GM18505 (cell line): ENCODE results near the gene ANKH.
A peak's percentile ranks its signal among the peaks of the same experiment; 100 is the strongest.
"Not testable (repeated sequence)": the region's sequence is repeated elsewhere in the genome, so short reads cannot be mapped to it uniquely, and the experiment has no call there.

Experiments used
- ATAC-seq: cut with Tn5 transposase; IDR thresholded peaks from one replicate; pipeline ENCODE4 v1.9.1; 2021; ENCODE audit not compliant: unreplicated experiment
- POLR2A ChIP-seq: IDR thresholded peaks from 4 replicates; pipeline ENCODE4 v1.6.1; 2011; ENCODE audit warnings: borderline replicate concordance; ENCODE audit not compliant: insufficient read depth, insufficient read length; ENCODE audit errors: extremely low read depth

The ANKH gene

DNA sequence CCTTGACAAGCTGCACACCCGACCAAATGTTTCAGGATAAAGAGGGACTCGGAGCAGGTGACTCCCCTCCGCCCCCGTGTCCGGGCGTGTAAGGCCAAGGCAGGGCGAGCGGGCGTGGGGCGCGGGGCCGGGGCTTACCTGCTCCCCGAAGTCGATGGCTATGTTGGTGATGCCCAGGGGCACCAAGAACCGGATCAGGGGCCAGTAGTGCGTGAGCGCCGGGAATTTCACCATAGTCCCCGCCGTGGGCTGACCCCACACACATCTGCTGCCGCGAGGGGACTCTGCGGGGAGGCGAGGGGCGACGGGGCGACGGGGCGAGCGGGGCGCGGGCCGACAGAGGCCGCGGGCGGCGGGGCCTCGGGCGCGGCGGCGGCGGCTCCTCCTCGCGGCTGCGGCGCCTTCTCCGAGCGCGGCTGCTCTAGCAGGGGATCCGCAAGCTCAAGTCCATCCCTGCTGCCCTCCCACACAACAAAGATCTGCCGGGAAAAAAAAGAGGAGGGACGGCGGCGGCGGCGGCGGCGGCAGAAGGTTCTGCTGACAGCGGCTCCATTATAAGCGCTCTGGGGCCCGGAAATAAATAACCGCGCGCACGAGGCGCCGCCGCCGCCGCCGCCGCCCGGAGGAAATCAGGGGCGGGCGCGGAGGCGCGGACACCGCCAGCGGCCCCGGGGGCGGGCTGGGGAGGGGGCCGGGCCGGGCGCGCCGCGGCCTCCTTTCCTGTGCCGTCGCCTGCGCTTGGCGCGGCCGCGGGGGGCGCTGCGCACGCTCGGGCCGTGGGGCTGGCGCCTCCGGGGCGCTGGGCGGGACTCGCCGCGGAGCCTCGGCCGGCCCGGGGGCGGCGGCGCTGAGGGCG is at the start of gene ANKH:
ANKH (minus strand) TSS at position 565 of the 856 bp plus-strand sequence; CDS start at position 234, 331 bp downstream.
- peak; percentile 88 for ATAC-seq
- TF ChIP-seq POLR2A = no peak

DNA sequence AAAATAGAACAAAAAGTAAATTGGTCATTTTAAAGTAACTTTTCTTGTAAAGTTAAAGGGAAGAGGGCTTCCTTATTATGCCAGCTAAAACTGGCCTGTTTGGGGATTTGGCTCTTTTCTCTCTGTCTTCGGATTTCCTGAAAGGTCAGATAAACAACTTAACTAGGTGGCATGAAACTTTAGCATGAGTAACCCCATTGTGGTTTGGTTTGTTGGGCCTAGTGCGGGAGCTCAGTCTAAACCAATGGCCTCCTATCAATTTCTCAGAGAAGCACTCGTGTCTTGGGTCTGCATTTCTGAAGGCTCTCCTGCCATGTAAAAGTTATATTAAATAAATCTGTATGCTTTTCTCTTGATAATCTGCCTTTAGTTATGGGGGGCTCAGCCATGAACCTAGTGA is 48.5 kb upstream of the ANKH start:
- TF ChIP-seq POLR2A = no peak
- ATAC-seq = no peak

DNA sequence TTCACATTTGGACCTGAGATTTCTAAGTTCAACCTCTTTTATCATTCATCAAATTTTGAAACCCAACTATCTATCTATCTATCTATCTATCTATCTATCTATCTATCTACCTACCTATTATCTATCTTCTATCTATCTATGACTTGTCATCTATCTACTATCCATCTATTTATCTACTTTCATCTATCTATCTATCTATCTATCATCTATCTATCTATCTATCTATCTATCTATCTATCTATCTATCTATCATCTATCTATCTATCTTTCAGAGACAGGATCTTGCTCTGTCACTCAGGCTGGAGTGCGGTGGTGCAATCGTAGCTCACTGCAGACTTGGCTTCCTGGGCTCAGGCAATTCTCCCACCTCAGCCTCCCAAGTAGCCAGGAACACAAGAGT is 47.5 kb upstream of the ANKH start:
- ATAC-seq = not testable (repeated sequence)

DNA sequence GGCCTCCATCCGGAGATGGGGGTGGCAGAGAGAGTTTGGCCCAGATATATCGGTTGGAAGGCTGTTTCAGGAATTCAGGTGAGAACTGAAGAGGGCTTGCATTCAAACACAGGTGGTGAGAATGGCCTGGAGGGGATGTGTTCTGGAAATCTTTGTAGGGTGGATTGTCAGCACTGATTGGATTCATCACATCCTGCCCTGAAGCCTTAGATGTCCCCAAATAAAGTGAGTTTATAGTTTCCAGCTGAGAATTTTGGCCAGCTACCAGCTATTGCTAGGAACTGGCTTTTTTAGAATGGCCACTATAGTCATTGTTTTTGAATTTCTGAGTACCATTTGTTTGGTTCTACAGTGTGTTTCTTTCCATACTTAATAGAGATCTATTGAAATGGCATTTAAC is 46.1 kb upstream of the ANKH start:
- no peak for ATAC-seq
- no peak for TF ChIP-seq POLR2A

DNA sequence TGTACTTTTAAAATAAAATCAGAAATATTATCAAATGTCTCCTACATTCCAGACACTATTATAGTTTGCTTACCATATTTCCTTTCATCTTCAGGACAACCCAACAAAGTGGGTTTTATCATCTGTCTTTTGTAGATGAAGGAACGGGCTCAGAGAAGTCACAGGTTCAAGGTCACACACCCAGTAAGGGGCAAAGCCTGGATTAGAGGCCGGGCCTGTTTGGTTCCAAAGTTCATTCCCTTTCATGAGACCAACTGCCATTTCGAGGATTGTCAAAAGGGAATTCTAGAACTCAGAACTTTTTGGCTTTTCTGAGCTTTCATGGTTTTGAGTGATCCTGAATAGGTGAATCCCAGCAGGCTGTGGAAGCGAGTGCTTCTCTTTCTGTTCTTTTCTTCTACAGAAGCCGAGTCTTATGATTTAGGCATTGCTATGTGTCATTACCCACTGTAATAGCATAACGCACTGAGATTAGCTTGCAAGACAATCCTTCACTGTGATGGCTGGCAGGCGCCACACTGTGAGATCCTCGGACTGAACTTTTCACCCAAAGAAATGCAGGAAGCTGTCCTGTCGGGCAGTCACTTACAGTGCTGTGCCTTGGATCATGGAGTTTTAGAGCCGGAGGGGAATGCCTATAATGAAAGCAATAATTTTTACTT is 43.8 kb upstream of the ANKH start:
- TF ChIP-seq POLR2A = no peak
- no peak for ATAC-seq

DNA sequence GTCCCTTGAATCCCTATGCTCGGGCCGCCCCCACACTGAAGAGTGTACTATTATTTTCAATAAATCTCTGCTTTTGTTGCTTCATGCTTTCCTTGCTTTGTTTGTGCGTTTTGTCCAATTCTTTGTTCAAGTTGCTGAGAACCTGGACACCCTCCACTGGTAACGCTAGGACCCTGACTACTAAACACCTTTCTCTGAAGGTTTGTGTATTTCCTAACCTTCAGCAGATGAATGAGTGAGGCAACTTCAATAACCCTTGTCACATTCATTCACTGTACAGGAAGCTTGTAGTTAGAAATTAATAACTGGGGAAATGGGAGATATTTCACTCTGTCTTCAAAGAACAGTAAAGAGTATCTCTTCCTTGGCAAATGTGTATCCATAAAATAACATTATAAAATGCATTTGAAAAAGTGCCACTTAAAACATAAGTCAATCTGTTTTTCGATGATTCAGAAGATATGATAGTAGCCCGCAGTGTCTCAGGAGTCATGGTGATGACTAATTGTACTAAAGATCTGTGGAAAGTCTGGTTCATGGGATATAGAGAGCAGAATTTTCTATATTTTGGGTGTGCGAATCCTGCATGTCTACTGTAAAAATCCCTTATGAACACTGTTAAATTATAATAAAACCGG is 43.2 kb upstream of the ANKH start:
- TF ChIP-seq POLR2A = no peak
- ATAC-seq = no peak

DNA sequence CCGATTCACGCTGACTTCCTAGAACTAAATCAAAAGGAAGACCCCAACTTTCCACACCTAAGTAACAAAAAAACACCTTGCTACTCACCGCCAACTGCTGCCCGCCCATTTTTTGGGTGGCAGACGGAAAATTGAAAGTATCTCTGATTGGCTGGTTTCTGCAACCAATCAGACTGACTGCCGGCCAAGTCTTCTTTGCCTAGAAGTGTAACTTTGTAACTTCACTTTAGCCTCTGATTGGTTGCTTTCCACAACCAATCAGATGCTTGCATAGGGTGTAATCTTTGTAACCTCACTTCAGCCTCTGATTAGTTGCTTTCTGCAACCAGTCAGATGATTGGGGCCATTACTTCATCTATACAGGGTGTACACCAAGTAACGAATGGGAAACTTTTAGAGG is 42.6 kb upstream of the ANKH start:
- no peak for TF ChIP-seq POLR2A

DNA sequence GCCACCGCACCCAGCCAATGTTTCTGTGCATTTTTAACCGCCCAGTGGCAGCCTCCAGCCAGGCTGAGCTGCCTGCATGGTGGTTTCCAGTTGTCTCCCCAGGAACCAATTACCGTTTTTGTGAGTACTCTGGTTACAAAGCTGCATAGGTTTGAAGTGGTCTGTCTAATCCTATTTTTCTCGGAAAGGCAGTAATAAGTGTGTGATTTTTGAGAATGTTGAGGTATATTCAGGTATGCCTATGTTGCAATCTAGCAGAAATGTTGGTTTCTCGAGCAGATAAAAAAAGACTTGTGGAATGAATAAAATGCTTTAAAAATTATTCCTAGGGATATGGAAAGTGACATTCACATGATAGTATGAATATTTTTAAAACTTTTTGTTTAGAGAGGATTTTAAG is 41.5 kb upstream of the ANKH start:
- no peak for TF ChIP-seq POLR2A
- ATAC-seq = no peak

More for the DNA sequence above, 42.6 kb upstream of the ANKH start:
- no peak for ATAC-seq

DNA sequence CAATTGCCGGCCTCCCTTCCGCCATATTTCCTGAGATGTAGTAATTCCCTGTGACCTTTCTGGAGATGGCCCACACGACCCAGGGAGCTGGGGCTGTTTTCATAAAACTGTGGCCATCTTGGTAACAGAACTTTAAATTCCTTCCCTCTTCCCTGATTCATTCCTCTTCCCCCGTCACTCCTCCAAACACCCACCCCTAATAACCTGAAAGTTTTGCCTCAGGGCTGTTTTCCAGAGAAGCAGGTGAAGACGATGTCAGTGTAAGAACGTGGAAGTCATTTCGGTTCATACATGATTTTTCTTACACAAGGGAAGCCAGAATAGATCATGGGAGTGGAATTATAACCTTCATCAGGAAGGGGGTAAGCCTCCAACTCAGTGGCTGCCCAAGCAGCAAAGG is 40.6 kb upstream of the ANKH start:
- no peak for TF ChIP-seq POLR2A
- ATAC-seq = no peak

DNA sequence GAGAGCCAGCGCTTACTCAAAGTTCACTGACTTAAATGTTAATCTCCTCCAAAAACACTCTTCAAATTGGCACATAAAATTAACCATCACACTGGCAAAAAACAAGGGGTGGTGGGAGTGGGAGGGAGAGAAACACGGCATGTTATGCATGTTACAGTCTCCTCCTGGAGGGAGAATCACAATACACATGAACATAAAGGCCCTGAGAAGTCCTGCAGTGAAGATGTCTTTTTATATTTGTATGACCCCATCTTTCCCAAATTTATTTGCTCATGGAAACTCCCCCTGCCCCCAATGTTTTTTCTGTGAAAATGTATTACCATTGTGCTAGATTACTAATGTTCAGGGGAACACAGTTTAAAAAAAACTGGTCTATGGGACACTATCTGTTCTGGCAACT is 37.8 kb upstream of the ANKH start:
- ATAC-seq = no peak

DNA sequence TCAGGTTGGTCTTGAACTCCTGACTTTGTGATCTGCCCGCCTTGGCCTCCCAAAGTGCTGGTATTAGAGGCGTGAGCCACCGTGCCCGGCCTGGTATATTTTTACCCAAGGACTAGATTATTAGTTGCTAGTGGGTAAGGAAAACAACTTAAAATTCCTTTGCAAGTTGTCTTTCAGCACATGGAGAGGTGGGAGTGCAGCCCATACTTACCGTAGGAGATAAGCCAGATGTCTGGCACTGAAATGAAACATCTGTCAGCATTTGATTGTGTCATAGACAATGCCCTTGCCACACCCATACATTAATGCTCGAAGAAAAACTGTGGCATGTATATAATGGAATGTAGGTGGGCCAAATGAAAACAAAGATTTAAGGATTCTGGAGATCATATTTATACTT is 36.6 kb upstream of the ANKH start:
- TF ChIP-seq POLR2A = no peak
- no peak for ATAC-seq

More for the DNA sequence above, 37.8 kb upstream of the ANKH start:
- no peak for TF ChIP-seq POLR2A

DNA sequence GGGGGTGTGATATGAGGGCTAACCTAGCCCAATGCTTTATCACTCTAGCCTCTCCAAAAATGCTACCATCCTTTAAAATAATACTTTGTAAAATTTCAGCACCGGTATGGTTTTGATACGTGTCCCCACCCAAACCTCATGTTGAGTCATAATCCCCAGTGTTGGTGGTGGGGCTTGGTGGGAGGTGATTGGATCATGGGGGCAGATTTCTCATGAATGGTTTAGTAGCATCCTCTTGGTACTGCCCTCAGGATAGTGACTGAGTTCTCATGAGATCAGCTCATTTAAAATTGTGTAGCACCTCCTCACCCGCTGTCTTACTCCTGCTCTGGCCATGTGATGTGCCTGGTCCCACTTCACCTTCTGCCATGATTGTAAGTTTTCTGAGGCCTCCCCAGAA is 35.0 kb upstream of the ANKH start:
- no peak for ATAC-seq
- TF ChIP-seq POLR2A = no peak

DNA sequence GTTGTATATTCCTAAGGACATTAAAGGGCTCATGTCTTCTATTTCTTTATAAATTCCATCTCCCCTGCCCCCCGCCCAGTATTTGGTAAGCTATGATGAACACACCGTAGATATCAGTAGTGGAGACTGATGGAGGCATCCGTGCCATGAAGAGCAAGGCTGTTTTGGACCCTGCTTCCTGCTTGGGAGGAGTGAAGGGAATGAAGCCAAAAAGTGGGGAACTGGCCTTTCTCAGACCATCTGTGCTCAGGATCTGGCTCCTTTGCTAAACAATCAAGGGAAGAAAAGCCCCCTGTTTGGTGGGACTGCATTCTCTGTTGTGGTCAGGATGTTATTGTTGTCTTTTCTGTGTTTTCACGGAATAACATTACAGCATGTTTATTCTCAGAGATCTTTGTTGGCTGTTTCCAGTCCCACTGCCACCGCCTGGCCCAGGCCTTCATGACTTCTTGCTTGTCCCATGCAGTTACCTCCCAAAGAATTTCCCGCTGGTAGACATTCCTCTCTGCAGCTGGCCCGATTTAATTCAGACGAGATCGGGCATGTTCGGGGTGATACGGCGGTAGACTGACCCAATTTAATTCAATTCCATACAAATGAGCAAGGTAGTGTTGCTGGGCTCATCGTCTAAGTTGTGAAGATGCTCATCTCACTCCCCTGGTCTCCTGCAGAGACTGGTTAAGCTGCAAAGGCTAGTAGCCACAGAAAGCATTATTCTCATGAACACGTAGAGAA is 31.4 kb upstream of the ANKH start:
- no peak for TF ChIP-seq POLR2A
- no peak for ATAC-seq
